Heart left ventricle (tissue), 13 donors: Measurements from ENCODE around the gene PRKAB2.

Experiments used
- CTCF ChIP-seq, 12 donors: fragments of 200-600 bp; sonication (generic) in 4 of 12; IDR thresholded peaks; one replicate each; pipeline versions ENCODE4 v1.5.0 to v1.8.0; 2018 to 2022; ENCODE audit warnings: antibody characterized with exemption in 12 of 12, mild to moderate bottlenecking in 5 of 12
- POLR2A ChIP-seq, 2 donors: fragments of 450-650 bp; IDR thresholded peaks; one replicate each; pipeline ENCODE4 v1.6.1; 2017; ENCODE audit warnings: antibody characterized with exemption in 2 of 2, mild to moderate bottlenecking in 2 of 2, moderate library complexity in 2 of 2
- donor health status: ischemic (EF 13 %, LVEDD 7.1; RV severe dilation, severe dysfunction).
- donor health status: DM: no; HTN: yes; CAD: no.
- donor health status: DM: no; HTN: no; CAD: no.
- donor health status: ischemic (EF 25% LVEDD 6.9; RV normal size, moderate dysfunction).
- donor health status: ischemic (EF 25% LVEDD 5.7; RV mildly dilated, moderate dysfunction).
- donor health status: ischemic (EF 35%, LVEDD 5.7; RV mildly dilated, moderate dysfunction).
- donor health status: nonischemic (EF 11% LVEDD 7.7; RV severe dilation, severe dysfunction).
- donor health status: DM: yes; HTN: yes; CAD: no.
- donor health status: PGD.
- donor health status: ischemic (EF 29% LVEDD 5.4; RV normal size, mild dysfunction).
- donor health status: nonischemic (EF 23%, LVEDD 6.1; RV moderate dilation, normal function).

GRCh38 chr1:147142886-147143285 lies 29.4 kb downstream of the PRKAB2 start:
- TF ChIP-seq POLR2A (IDR thresholded peaks at IDR 0.05), result no peak
- TF ChIP-seq CTCF (IDR thresholded peaks at IDR 0.05), result no peak
